ENCODE results near the gene NDOR1.
A peak's percentile ranks its signal among the peaks of the same experiment; 100 is the strongest.
"Not testable (repeated sequence)": the region's sequence is repeated elsewhere in the genome, so short reads cannot be mapped to it uniquely, and the experiment has no call there.

NDOR1 gene

GRCh38 chr9:137245450-137246421, 40.2 kb downstream of the NDOR1 start:
- DNase-seq, result no peak

GRCh38 chr9:137247135-137247915, 41.8 kb downstream of the NDOR1 start:
- no peak for DNase-seq

- no peak for DNase-seq
These were observed 42.3 kb downstream of the NDOR1 start for GRCh38 chr9:137247916-137248175.

- no peak for DNase-seq
These were observed 45.1 kb downstream of the NDOR1 start for GRCh38 chr9:137250329-137251193.

- DNase-seq, result no peak
These were observed 45.6 kb downstream of the NDOR1 start, which contains the start of gene STPG3 for GRCh38 chr9:137251194-137251461. Gene STPG3 (plus strand): TSS chr9:137251286. CDS start chr9:137251287, 1 bp downstream.

- DNase-seq, result no peak
These were observed 46.2 kb downstream of the NDOR1 start for GRCh38 chr9:137251490-137252268.

- no peak for DNase-seq
These were observed 47.3 kb downstream of the NDOR1 start for GRCh38 chr9:137252555-137253506.

- DNase-seq, result no peak
These were observed 48.5 kb downstream of the NDOR1 start for GRCh38 chr9:137253717-137254623.

GRCh38 chr9:137254624-137255447, 49.3 kb downstream of the NDOR1 start, which contains the start of gene NELFB:
Gene NELFB (plus strand): TSS chr9:137255327.
- peak; percentile 92 for DNase-seq

GRCh38 chr9:137255448-137256114, 50.1 kb downstream of the NDOR1 start:
- DNase-seq, result no peak

GRCh38 chr9:137256362-137256761, 50.9 kb downstream of the NDOR1 start:
- no peak for DNase-seq

GRCh38 chr9:137256856-137257255, 51.4 kb downstream of the NDOR1 start:
- no peak for DNase-seq

- DNase-seq, result not testable (repeated sequence)
These were observed 56.8 kb downstream of the NDOR1 start for GRCh38 chr9:137262173-137262908.

GRCh38 chr9:137262909-137263285, 57.4 kb downstream of the NDOR1 start:
- no peak for DNase-seq

- no peak for DNase-seq
These were observed 58.0 kb downstream of the NDOR1 start for GRCh38 chr9:137263506-137263905.

- DNase-seq, result no peak
These were observed 58.6 kb downstream of the NDOR1 start for GRCh38 chr9:137264067-137264466.

GRCh38 chr9:137265496-137266161, 60.1 kb downstream of the NDOR1 start:
- DNase-seq, result no peak
